Measurements from ENCODE around the gene MRPS12.
A peak's percentile ranks its signal among the peaks of the same experiment; 100 is the strongest.
"Not testable (repeated sequence)": the region's sequence is repeated elsewhere in the genome, so short reads cannot be mapped to it uniquely, and the experiment has no call there.

MRPS12 gene

DNA sequence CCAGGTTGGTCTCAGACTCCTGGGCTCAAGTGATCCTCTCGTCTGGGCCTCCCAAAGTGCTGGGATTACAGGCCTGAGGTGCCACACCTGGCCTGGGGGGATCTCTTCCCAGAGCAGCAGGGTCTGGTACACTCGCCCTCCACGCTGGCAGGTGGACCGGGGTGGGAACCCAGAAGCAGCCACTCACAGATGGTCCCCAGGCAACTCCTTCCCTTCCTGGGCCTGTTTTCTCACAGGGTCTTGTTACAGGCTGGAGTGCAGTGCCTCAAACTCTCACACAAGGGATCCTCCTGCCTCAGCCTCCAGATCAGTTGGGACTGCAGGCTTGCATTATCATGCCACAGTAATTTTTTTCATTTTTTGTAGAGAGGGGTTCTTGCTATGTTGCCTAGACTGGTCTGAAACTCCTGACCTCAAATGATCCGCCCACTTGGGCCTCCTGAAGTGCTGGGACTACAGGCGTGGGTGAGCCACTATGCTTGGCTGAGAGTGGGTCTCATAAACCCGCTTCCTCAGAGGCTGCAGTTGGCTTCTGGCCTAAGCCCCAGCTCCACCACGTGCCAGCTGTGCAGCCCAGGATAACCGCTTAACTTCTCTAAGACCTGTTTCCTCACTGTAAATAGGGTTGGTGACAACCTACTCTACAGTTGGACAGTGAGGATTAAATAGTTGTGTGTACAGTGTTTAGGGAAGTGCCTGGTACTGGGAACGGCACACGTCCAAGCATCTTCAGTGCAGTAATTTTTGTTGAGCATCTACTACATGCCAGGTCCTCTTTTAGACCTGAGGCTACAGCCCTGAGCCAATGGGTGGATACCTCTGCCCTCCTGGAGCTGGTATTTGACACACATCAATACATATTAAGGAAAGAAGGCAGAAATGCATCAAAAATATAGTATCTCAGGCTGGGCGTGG lies 17.9 kb upstream of the MRPS12 start:
- DNase-seq: no peak

DNA sequence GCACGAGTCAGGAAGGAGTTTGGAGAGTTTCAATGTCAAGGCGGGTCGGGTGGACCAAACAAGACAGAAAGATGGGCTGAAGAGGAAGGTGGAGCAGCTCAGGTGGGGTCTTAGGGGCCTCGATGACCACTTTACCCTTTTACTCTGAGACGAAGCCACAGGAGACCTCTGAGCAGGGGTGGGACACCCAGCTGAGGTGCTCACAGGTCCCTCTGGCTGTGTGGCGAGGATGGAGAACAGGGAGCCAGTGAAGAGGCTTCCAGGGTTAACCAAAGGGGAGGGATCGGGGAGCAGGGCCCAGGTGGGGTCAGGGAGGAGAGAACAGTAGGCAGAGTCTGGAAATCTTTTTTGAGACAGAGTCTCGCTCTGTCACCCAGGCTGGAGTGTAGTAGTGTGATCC lies 16.8 kb upstream of the MRPS12 start:
- DNase-seq: no peak

DNA sequence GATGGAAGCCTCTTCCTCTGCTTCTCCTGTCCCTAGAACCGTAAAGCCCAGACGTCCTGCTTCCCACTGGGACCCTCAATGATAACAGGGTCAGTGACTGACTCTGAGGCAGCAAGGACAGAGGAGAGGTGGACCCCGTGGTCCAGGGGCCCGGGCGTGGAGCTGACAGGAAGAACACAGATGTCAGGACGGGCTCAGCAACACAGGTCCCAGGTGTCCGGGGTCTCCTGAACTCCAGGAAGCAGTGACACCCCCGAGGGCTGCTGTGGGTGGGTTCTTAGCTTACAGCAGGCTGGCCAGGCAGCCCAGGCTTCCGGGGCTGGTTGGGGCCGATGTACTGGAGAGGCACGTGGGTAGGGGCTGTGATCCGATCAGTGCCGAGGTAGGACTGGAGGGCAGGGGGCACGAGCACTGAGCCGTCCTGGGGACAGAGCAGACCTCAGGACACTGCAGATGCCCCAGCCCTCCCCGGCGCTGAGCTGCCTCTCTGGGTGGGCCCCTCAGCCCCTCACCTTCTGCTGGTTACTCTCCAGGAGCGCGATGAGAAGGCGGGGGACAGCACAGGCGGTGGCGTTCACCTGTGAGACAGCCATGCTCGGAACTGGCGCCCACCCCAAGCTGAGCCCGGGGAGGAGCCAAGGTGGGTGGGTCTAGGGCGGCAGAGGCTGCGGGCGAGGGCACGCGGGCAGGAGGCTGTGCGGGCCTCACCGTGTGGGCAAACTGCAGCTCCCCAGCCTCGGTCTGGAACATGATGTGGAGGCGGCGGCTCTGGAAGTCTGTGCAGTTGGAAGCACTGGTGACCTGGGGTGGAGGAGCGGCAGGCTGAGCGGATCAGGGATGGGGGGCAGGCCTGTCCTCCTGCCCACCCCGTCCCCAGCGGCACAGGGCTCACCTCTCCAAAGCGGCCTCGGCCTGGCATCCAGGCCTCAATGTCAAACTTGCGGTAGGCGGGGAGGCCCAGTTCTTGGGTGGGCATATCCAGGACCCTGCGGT lies 15.1 kb upstream of the MRPS12 start:
- DNase-seq: no peak

DNA sequence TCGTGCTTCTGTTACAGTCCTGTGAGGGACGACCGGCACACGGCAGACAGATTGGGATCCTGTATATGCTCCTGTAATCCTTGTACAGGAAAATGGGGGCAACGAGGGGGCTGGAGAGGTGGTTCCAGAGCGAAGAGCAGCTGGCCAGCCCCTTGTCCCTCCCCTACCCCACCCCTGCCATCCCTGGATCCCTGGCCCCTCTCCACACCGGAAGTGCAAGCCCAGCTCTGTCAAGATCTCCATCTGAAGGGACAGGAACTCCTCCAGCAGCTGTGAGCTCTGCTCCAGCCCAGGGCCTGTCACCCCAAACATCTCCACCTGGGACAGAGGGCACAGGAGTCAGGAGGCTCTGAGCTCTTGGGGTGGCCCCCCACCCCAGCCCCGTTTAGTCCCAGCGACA lies 13.2 kb upstream of the MRPS12 start:
- DNase-seq: no peak

DNA sequence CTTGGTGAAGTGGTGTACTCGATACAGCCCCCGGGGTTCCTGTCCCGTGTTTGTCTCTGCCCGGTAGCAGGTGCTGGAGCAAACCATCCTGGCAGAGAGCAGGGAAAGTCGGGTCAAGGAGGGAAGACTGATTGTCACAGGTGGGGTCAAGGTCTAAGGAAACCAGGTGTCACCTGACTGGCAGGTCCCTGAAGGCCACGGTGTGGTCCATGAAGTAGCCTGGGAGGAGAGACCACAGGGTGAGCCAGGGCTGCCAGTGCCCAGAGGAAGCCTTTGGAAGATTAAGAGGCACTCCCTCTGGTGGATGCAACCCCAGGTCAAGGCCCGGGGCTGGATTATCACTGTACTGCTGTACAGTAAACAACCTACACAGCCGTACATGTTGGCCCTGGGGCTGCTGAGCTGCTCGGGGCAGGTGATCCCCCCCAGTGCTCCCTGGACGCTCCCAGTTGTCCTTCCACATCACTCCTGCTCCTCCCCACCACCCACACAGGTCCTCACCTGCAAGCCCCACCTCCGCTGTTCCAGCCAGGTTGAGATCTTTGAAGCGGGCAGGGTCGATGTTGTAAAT lies 12.7 kb upstream of the MRPS12 start:
- no peak for DNase-seq

DNA sequence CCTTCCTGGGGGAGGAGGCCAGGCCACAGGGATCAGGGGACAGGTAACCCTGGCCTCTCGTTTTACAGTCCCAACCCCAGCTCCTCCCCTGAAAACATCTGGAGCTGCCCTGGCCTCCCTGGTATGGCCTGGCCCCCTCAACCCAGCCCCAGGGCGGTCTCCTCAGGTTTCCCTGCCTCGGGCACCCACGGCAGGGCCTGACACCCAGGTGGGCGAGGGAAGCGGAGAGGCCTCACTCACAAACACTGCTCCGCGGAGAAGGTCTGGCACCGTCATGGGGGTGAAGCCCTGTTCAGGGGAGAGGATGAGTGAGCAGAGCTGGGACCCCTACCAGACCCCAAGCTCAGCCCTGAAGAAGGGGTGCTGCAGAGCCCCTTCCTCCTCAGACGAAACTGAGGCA lies 12.2 kb upstream of the MRPS12 start:
- no peak for DNase-seq

DNA sequence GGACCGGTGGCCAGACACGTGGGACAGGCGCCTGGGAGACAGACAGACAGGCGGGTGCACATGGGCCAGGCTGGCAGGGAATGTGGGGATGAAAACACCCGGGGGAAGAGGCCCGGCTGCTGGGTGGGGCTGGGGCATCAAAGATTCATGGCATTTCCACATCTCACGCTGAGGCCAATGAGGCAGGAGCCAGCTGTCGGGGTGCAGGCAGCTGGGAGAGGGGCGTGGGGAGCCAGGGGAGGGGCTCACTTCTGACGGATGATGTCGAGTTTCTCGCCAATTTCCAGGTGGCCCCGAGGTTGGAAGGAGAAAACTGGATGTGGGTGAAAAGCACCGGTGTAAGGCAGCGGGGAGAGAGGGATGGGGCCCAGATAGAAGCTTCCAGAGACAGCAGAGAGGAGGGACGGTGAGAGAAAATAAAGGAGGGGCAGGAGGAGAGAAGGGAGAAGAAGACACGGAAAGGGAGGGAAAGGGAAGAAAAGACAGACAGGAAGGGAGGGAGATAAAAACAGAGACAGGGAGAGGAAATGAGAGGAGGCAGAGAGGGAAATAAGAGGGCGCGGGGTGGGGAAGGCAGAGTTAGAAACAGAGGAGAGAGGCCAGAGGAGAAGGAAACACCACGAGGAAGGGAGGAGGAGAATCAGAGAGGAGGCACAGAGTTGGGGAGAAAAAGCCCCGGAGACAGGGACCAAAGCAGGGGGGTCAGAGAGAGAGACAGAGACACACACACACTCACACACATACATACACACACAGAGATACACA lies 10.7 kb upstream of the MRPS12 start:
- DNase-seq: no peak

DNA sequence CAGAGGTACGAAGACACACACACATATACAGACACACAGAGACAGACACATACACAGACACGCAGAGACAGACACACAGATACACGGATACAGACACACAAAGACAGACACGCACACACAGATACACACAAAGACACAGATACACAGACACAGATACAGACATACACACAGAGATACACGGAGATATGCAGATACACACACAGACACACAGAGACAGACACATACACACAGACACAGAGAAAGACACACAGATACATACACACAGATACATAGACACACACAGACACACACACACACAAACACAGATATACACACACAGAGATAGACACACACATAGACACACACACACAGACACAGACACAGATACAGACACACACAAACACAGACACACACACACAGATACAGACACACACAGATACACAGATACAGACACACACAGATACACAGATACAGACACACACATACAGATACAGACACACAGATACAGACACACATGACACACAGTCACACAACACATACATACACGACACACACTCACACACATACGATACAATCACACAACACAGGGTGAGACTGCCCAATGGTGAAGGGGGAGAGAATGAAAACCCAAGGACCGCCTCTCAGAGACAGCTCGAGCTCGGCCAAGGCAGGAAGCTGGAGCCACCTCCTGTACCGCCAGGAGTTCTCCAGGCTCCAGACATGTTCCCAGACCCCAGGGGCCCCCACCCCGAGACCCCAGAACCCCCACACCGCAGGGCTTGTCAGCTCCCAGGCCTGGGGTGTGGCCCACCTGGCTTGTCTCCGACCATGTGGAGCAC lies 9.9 kb upstream of the MRPS12 start:
- no peak for DNase-seq

DNA sequence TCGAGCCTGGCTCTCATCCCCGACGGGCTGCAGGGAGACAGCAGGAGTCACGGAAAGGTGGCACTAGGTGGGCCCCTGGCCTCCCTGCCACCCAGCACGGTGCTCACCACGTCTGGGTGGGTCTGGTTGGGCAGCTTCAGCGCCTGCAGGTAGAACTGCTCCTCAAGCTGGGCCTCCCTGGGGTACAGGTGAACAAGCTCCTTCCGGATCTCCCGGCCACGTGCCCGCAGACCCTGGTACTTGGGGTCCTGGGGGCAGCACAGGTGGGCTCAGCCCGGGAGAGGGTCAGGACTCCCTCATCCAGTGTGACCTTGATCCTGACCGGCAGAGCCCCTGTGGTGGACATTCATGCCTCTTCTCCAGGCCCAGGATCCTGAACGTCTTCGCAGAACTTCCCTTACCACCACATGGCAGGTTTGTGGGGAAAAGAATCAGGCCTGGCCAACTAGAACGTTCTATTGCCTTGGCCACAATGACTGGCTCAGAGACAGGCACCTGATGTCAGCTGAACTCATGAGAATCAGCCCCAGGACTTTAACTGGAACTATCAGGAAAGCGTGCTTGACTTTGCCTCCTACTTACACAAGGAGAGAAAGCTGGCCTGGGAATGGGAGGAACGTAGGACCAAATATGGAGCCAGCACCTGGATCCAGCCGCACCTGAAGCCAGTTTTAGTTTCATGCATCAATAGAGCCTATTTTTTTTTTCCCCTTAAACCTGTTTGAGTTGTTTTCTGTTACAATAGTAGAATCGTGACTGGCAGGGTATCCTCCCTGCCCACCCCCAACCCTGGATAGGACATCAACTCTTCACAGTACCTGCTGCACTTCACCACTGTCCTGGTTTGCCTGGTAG lies 9.1 kb upstream of the MRPS12 start:
- no peak for DNase-seq

DNA sequence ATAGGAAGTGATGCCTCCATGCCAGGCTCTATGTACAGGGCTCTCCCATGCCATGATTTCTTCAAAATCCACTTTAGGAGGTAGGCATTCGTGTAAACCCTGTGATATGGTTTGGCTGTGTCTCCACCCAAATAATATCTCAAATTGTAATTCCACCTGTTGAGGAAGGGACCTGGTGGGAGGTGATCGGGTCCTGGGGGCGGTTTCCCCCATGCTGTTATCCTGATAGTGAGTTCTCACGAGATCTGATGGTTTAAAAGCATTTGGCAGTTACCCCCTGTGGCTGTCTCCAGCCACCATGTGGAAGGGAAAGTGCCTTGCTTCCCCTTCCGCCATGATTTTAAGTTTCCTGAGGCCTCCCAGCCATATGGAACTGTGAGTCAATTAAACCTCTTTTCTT lies 8.3 kb upstream of the MRPS12 start:
- no peak for DNase-seq

DNA sequence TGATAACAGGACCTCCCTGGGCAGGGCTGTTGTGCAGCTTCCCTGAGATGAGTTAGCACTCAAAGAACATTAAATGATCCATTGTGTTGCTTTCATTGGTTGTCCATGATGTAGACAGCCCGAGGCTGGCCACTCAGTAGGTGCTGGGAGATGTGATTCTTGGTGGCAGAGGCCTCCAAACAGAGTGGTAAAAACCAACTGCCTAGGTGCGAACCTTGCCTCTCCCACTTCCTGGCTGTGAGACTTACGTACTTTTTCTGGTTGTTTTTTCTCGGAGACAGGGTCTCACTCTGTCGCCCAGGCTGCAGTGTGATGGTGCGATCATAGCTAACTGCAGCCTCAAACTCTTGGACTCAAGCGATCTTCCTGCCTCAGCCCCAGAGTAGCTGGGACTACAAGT lies 6.4 kb upstream of the MRPS12 start:
- DNase-seq: peak; percentile 63

DNA sequence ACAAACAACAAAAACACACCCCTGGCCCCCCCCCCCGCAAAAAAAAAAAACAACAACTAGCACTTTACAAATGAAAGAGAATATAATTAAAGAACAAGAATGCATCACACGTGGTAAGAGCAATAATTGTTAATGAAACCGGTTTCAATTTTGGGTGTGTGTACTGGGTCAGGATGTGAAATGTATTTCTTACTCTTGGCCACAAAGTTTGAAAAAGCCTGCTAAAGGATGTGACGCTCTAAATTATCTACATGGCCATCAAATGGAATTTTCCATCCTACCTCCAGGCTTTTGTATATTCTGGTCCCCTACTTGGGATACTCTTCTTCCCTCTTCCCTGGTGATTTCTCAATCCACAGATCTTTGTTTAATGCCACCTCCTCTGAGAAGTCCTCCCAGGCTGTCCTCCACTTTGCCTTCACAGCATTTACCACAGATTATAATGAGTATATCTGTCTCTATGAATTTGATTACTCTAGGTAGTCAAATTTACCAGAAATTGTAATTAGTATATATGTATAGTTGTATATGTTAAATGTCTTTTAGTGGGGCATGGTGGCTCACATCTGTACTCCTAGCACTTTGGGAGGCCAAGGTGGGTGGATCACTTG lies 2.2 kb upstream of the MRPS12 start:
- DNase-seq: peak; percentile 44

DNA sequence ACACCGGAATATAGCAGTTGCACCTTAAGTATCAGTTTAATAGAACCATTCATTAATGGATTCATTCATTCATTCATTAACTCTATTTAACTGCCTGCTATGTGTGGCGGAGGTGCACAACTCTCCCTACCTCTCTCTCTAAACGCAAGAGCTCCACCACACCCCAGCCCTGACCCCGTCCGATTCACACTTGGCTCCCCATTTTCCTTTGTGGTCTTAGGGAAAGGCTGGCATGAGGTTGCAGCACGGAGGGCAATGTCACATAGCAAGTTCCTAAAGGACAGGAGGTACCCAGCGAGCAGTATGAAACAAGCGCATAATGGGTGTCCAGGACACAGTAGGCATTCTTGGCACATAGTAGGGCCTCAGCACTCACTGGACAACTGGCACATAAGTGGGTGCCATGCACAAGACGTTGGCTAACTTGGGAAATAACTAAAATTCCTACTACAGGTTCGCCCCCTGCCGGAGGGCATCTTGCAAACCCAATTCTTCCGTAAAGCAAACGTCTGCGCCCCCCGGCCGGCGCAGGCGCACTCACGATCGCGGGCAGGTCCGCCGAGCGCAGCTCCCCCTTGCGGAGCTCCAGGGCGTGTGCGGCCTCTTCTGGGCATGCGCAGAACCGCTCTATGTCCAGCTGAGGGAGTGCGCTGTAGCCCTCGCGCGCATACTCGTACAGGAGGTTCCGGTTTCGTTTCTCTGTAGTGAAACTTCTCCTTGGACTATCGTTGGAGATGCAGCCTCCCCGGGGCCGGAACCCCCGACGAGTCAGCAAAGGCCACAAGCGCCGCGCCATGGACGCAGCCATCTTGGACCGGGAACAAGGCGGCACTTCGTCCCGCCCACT lies 592 bp upstream of the MRPS12 start, which contains the start of gene SARS2:
Gene SARS2, minus strand, starts transcription at position 835 of the 847 bp plus-strand sequence. Its CDS starts 27 bp downstream, at position 808.
- DNase-seq: peak; percentile 93

DNA sequence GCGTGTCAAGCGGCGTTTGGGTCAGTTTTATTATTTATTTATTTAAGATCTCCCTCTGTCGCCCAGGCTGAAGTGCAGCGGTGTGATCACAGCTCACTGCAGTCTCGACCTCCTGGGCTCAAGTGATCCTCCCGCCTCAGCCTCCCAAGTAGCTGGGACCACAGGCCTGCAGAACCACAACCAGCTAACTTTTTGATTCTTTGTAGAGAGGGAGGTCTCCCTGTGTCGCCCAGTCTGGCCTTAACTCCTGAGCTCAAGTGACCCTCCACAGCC lies 713 bp downstream of the MRPS12 start:
- no peak for DNase-seq

DNA sequence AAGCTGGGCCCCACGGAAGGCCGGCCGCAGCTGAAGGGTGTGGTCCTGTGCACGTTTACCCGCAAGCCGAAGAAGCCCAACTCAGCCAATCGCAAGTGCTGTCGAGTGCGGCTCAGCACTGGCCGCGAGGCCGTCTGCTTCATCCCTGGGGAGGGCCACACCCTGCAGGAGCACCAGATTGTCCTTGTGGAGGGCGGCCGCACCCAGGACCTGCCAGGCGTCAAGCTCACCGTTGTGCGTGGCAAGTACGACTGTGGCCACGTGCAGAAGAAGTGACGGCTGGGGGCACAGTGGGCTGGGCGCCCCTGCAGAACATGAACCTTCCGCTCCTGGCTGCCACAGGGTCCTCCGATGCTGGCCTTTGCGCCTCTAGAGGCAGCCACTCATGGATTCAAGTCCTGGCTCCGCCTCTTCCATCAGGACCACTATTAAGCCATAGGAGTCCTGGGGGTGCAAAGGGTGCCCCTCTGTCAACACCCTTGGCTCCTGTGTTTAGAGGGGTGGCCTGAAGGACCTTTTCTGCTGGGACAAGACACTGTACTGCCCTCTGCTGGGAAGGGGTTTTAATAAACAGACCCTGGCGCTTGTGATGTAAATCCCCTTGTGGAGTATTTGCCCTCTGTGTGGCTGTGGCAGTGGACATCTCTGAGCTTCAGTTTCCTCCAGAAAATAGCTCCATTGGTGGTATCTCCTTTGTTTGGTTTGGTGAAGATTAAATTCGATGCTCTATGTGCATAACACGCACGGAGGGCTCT lies 1.9 kb downstream of the MRPS12 start:
- peak; percentile 65 for DNase-seq

DNA sequence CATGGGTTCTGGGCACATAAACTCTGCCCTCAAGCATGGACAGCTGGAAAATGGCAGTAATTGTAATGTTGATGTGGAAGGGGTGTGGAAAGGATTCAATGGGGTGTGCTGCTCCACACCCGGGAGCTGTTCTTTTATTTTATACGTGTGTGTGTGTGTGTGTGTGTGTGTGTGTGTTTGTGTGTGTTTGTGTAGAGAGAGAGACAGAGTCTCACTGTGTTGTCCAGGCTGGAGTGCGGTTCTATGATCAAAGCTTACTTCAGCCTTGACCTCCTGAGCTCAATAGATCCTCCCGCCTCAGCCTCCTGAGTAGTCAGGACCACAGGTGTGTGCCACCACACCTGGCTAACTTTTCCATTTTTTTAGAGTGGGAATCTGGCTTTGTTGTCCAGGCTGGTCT lies 2.8 kb downstream of the MRPS12 start:
- DNase-seq: no peak

DNA sequence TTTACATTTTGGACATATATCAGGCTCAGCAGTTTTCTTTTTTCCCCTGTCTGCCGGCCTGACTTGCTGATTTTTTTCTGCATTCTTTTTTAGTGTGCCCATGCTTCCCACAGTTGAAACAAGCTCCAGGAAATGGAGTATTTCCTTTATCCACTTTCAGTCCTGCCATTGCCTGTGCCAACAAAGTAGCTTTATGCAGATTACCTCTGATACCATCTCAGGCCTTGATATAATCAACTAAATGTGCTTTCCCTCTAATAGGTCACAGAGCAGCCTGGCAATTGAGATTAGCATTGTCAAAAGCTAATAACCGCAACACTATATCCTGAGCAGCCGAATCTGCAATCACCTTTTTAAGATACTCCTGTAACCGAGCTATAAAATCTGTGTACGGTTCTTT lies 9.2 kb downstream of the MRPS12 start:
- no peak for DNase-seq

DNA sequence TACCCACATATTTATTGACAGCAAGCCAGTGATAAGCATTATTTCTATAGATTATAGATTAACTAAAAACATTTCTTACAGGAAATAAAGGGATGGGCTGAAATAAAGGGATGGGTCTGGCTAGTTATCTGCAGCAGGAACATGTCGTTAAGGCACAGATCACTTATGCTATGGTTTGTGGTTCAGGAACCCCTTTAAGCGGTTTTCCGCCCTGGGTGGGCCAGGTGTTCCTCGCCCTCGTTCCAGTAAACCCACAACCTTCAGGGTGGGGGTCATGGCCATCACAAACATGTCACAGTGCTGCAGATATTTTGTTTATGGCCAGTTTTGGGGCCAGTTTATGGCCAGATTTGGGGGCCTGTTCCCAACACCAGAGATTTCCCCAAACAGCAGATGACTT lies 10.7 kb downstream of the MRPS12 start:
- DNase-seq: not testable (repeated sequence)

DNA sequence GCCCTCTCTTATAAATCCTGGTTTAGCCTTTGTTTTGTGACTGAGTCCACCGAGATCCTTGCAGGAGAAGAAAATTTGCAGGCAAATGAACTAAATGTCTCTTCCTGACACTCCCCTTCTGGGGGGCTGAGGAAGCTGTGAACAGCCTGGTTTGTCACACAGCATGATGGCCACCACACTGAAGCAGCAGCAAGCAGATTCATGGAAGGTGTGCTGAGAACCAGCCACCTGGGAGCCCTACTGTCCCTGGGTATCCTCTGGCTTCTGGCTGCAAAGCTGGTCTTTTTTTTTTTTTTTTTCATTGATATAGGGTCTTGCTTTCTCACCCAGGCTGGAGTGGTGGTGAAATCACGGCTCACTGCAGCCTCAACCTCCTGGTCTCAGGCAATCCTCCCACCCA lies 11.2 kb downstream of the MRPS12 start:
- no peak for DNase-seq
